Pulmonary artery endothelial cell (primary cell): ENCODE data around the gene RSPRY1. TPM values are rescaled to one million over a fixed set of nuclear protein-coding genes. Genes with fewer than 3 reads are reported as not detected.
A peak's percentile ranks its signal among the peaks of the same experiment; 100 is the strongest.
"Not testable (repeated sequence)": the region's sequence is repeated elsewhere in the genome, so short reads cannot be mapped to it uniquely, and the experiment has no call there.

Experiments
- DNase-seq: peaks from one replicate; pipeline ENCODE4 v3.0.0-alpha.2; 2011; ENCODE audit warnings: low read depth, low spot score
- total RNA-seq: library from RNA; depleted of rRNA; stranded (reverse); fragments of >200 nt; gene quantifications from 2 replicates; pipeline ENCODE4 v1.2.3, GENCODE V29; 2014

RSPRY1 gene
- total RNA-seq, 1 donor from 2014 or later = 65.5 TPM

- no peak for DNase-seq
These were observed 69.7 kb downstream of the RSPRY1 start for GRCh38 chr16:57255686-57256415.

- DNase-seq = no peak
These were observed 70.7 kb downstream of the RSPRY1 start for GRCh38 chr16:57256601-57257395.

- DNase-seq = no peak
These were observed 71.4 kb downstream of the RSPRY1 start for GRCh38 chr16:57257455-57258070.

- no peak for DNase-seq
These were observed 72.2 kb downstream of the RSPRY1 start for GRCh38 chr16:57258226-57258909.

- no peak for DNase-seq
These were observed 72.9 kb downstream of the RSPRY1 start for GRCh38 chr16:57258910-57259475.

GRCh38 chr16:57260294-57260929 is 74.3 kb downstream of the RSPRY1 start:
- DNase-seq = peak; percentile 93

- no peak for DNase-seq
These were observed 75.7 kb downstream of the RSPRY1 start for GRCh38 chr16:57261806-57262205.

GRCh38 chr16:57262841-57263540 is 76.9 kb downstream of the RSPRY1 start:
- DNase-seq = no peak

GRCh38 chr16:57263541-57264351 is 77.6 kb downstream of the RSPRY1 start:
- DNase-seq = no peak

GRCh38 chr16:57264381-57264780 is 78.3 kb downstream of the RSPRY1 start:
- DNase-seq = no peak

- no peak for DNase-seq
These were observed 78.8 kb downstream of the RSPRY1 start for GRCh38 chr16:57264950-57265371.

GRCh38 chr16:57265850-57266530 is 79.9 kb downstream of the RSPRY1 start:
- DNase-seq = peak; percentile 61

- DNase-seq = no peak
These were observed 80.6 kb downstream of the RSPRY1 start for GRCh38 chr16:57266531-57267260.

- not testable (repeated sequence) for DNase-seq
These were observed 81.2 kb downstream of the RSPRY1 start for GRCh38 chr16:57267343-57267742.

- no peak for DNase-seq
These were observed 83.0 kb downstream of the RSPRY1 start for GRCh38 chr16:57268804-57269800.

GRCh38 chr16:57270221-57271062 is 84.3 kb downstream of the RSPRY1 start:
- no peak for DNase-seq
